Activated T-cell treated with anti-CD3 and anti-CD28 coated beads, Interleukin-2, amount 50 U/mL, for 4 hours (primary cell): ENCODE results near the gene NOL12. TPM values are rescaled to one million over a fixed set of nuclear protein-coding genes. Genes with fewer than 3 reads are reported as not detected.

Experiments
- total RNA-seq, 3 donors: library from RNA; stranded (reverse); gene quantifications; one replicate each; pipeline ENCODE4 v1.2.1, GENCODE V29; 2021

Gene NOL12
- total RNA-seq, 3 donors from 2014 or later = 58.7 to 66.4 (median 65.2) TPM

Other genes starting within 250 kb of the NOL12 start
- gene MFNG, start 200.0 kb upstream of the NOL12 start, total RNA-seq = 100 to 1,000 TPM; 157 to 188 (median 184) TPM
- gene CARD10, start 166.9 kb upstream of the NOL12 start, total RNA-seq = under 1 TPM in 2 of 3 donors, not detected in 1; 0.26 to 0.35 TPM
- under 1 TPM; 0.13 to 0.42 (median 0.35) TPM for gene CDC42EP1, start 125.9 kb upstream of the NOL12 start, total RNA-seq
- gene LGALS2, start 106.3 kb upstream of the NOL12 start, total RNA-seq = not detected
- gene GGA1, start 77.5 kb upstream of the NOL12 start, total RNA-seq = 10 to 100 TPM; 73.3 to 79.5 (median 77.3) TPM
- gene SH3BP1, start 46.7 kb upstream of the NOL12 start, total RNA-seq = 10 to 100 TPM; 51.1 to 54.3 (median 52.5) TPM
- 10 to 100 TPM; 39.0 to 50.2 (median 43.7) TPM for gene PDXP, start 27.6 kb upstream of the NOL12 start, total RNA-seq
- 10 to 100 TPM; 23.5 to 39.5 (median 24.9) TPM for gene LGALS1, start 10.7 kb upstream of the NOL12 start, total RNA-seq
- 10 to 100 TPM; 14.9 to 19.0 (median 17.2) TPM for gene TRIOBP, start 10.7 kb downstream of the NOL12 start, total RNA-seq
- 10 to 100 TPM in 1 of 3 donors, 1 to 10 TPM in 2; 6.5 to 12.3 (median 8.6) TPM for gene GCAT, start 121.6 kb downstream of the NOL12 start, total RNA-seq
- not detected for gene GALR3, start 137.0 kb downstream of the NOL12 start, total RNA-seq
- 10 to 100 TPM; 28.0 to 30.4 (median 29.7) TPM for gene ANKRD54, start 158.0 kb downstream of the NOL12 start, total RNA-seq
- gene EIF3L, start 163.1 kb downstream of the NOL12 start, total RNA-seq = 100 to 1,000 TPM; 448 to 518 (median 461) TPM
- gene MICALL1, start 220.0 kb downstream of the NOL12 start, total RNA-seq = 10 to 100 TPM; 16.0 to 16.2 (median 16.0) TPM